Lower leg skin (tissue), 3 donors: ENCODE results near the gene ANKRD66.

Source experiments
- CTCF ChIP-seq, 3 donors: fragments of 450-650 bp; IDR thresholded peaks; one replicate each; pipeline ENCODE4 v1.5.1; 2016; ENCODE audit warnings: antibody characterized with exemption in 3 of 3, mild to moderate bottlenecking in 3 of 3, moderate library complexity in 2 of 3
- POLR2A ChIP-seq, 2 donors: fragments of 450-650 bp; IDR thresholded peaks; one replicate each; pipeline ENCODE4 v1.6.1; 2016 to 2017; ENCODE audit warnings: antibody characterized with exemption in 2 of 2, mild to moderate bottlenecking in 1 of 2, moderate library complexity in 1 of 2

DNA sequence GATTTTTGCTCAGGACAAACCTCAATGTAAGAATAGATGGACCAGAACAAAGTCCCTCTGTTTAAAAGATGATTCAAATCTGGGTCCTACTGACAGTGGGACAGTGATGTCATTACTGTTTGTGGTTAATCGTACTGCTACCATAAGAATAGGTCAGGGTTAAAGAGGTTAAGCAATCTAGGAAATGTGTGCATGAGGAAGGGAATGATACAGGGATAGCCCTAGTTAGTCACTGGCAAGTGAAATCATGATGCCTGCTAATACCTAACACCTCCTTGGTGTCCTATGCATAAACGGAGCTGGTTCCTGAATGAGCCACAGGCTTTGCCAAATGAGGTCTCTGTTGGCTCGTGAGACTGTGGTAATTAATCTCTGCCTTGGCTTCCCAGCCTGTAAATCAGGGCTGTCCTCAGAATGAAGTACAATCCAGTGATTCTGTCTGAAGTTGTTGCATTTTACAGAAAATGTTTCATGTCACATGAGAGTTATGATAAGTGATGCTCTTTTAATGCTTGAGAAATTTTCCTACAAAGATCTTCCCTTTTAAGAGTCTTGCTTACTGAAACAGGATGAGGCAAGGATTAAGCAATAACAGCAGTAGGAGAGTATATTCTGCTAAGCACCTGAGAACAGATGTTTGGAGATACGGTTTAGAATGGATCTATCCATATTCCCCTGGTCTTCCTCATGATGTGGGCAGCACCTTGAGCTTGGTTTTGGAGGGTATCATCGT is 50.3 kb downstream of the ANKRD66 start:
- TF ChIP-seq POLR2A (IDR thresholded peaks at IDR 0.05): no peak
- TF ChIP-seq CTCF (IDR thresholded peaks at IDR 0.05): no peak
